ENCODE measurements around the gene KHDC1.

DNA sequence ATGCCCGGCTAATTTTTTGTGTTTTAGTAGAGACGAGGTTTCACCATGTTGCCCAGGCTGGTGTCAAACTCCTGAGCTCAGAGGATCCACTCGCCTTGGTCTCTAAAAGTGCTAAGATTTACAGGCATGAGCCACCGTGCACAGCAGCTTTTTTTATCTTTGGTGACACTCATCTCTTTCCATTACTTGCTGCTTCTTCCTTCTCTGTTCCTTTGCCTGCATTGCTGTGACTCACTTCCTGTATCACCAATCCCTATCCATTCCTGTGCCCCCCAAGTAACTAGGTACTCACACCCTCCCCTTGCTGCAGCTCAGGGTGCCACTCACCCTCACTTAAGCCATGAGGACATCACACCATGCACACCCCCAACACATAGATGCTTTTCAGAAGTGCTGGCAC lies 62.3 kb downstream of the KHDC1 start:
- TF ChIP-seq CTCF (IDR thresholded peaks at IDR 0.05; ENCODE audit: control extremely low read depth in 1 of 3, insufficient read depth in 1 of 3, low read depth in 1 of 3, low read length in 3 of 3), result no peak
- no peak for TF ChIP-seq JUND (IDR thresholded peaks at IDR 0.05; ENCODE audit: low read length)
- no peak for TF ChIP-seq CBX8 (IDR thresholded peaks at IDR 0.05; ENCODE audit: borderline replicate concordance, low read depth, low read length)

Data from H1 (cell line).